HTR-8/SVneo (cell line): ENCODE results near the gene ATAD3A.

ENCODE experiments used
- DNase-seq: peaks from one replicate; pipeline ENCODE4 v3.0.0; 2011; ENCODE audit warnings: low spot score, mixed read lengths; ENCODE audit not compliant: insufficient read length
- FAIRE-seq: peaks from 2 replicates; lab custom pipeline; 2011; peaks lifted over from hg19 to GRCh38; lab: Jason Lieb, UNC

ATAD3A gene

DNA sequence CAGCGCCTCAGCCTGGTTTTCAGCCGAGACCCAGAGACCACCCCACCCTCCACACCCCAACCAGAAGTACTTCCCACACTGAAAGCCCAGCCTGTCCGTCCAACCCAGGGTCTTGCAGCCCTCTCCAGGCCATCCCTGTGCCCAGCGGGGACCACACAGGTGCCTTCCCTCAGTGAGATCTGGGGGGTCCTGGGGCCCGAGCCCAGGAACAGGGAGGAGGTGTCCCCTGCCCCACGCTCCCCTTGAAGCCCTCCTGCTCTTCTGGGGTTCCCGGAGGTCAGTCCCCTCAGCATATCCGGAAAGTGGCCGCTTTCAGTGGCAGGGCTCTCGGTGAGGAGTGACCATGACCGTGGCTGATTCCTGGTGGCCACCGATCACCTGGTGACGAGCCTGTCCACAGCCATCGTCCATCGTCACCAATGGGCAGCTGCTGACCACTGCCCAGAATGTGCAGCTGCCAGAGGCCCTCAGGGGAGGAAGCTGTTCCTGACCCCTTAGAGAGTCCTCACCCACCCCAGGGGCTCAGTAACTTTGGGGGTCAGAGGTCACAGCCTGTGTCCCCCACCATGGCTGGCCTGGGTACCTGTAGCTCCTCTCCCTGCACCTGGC is 25.1 kb downstream of the ATAD3A start:
- no peak for FAIRE-seq

GRCh38 chr1:1537626-1538250 is 25.8 kb downstream of the ATAD3A start:
- DNase-seq (no peak), FAIRE-seq (peak; percentile 72)

More for the DNA sequence above, 25.1 kb downstream of the ATAD3A start:
- DNase-seq, result no peak

- DNase-seq (no peak), FAIRE-seq (no peak)
These were observed 26.4 kb downstream of the ATAD3A start for GRCh38 chr1:1538334-1538733.

- DNase-seq (no peak), FAIRE-seq (no peak)
These were observed 27.0 kb downstream of the ATAD3A start for GRCh38 chr1:1538989-1539309.

GRCh38 chr1:1539310-1540089 is 27.5 kb downstream of the ATAD3A start:
- FAIRE-seq (peak; percentile 69), DNase-seq (peak; percentile 19)

- FAIRE-seq, result peak; percentile 4
- DNase-seq, result peak; percentile 72
These were observed 28.3 kb downstream of the ATAD3A start, which contains the start of gene TMEM240 for GRCh38 chr1:1540090-1540817. Gene TMEM240, minus strand, starts transcription at chr1:1540624. Its CDS starts 278 bp downstream, at chr1:1540346.

DNA sequence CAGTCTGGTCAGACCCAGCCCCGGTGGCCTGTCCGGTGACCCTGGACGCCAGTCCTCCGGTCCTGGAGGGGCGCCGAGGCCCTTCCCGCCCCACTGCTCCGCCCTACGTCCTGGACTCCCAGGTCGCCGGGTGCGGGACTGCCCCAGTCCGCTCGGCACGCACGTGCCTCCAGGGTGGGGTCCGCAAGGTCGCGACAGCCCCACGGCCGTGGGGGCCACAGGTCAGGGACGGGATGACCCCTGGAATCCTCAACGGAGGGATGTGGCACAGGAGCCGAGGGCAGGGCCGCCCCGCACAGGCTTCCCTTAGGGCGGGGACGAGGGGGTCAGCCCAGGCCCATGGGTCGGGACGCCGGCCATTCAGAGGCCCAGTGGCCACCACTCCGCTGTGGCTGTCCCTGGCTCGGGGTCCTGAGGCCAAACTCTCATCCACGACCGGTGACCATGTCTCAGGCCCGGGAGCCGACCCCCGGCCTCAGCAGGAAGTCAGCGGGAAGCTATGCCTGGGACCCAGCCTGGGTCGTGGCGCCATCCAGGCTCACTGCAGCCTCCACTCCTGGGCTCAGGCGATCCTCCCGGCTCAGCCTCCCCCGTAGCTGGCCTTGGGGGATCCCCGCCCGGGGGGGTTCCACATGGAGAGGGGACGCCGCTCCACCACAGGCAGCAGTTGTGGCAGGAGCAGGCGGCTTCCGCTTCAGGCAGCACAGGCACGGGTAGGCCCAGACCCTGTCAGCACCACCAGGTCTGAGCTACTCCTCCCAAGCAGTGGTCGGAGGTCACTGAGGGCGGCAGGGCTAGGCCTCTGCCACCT is 29.1 kb downstream of the ATAD3A start:
- FAIRE-seq, result no peak
- no peak for DNase-seq

- FAIRE-seq (no peak), DNase-seq (no peak)
These were observed 30.2 kb downstream of the ATAD3A start for GRCh38 chr1:1541956-1542765.

GRCh38 chr1:1542766-1543705 is 31.1 kb downstream of the ATAD3A start:
- DNase-seq (no peak), FAIRE-seq (no peak)

GRCh38 chr1:1543706-1544099 is 31.7 kb downstream of the ATAD3A start:
- FAIRE-seq (no peak), DNase-seq (no peak)

- DNase-seq, result no peak
- FAIRE-seq, result no peak
These were observed 32.6 kb downstream of the ATAD3A start for GRCh38 chr1:1544544-1544943.

- no peak for DNase-seq
- no peak for FAIRE-seq
These were observed 34.2 kb downstream of the ATAD3A start for GRCh38 chr1:1545946-1546737.

- DNase-seq (no peak), FAIRE-seq (no peak)
These were observed 35.0 kb downstream of the ATAD3A start for GRCh38 chr1:1547011-1547410.

DNA sequence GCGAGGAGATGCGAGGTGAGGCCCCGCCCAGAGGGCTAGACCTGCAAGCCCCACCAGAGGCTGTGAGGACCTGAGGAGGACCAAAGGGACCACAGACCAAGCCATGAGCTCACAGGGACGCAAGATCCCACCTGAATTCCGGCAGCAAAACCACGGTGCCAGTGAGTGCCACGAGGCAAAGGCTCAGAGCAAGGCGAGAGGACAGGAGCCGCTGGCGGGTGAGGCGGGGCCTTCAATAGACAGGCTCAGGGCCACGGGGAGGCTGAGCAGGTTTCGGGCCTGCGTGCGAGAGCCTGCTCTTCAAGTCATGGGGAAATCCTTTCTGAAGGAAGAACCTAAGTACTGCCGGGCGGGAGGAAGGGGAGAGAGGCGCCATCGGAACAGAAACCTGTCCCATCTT is 35.5 kb downstream of the ATAD3A start:
- DNase-seq (no peak), FAIRE-seq (no peak)

GRCh38 chr1:1548591-1548990 is 36.6 kb downstream of the ATAD3A start:
- FAIRE-seq, result no peak
- no peak for DNase-seq

DNA sequence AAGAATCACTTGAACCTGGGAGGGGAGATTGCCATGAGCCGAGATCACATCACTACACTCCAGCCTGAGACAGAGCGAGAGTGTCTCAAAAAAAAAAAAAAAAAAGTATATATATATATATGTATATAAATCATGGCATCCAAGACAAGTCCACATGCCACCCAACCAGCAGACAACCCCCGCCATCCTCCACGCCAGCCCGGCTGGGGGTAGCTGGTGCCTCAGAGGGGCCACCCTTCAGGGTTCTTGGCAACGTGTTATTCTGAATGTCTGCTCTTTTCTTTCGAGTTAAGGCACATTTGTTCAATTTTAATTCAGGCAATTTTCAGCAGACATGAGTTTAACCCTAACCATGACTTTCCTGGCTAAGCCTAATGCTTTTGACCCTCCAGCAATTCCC is 38.1 kb downstream of the ATAD3A start:
- no peak for DNase-seq
- no peak for FAIRE-seq
